ENCODE measurements around the gene AKNA. TPM values are rescaled to one million over a fixed set of nuclear protein-coding genes. Genes with fewer than 3 reads are reported as not detected.

The AKNA gene
- total and polyA plus RNA-seq, 12 donors = 4.8 to 37.3 (median 15.9) TPM

DNA sequence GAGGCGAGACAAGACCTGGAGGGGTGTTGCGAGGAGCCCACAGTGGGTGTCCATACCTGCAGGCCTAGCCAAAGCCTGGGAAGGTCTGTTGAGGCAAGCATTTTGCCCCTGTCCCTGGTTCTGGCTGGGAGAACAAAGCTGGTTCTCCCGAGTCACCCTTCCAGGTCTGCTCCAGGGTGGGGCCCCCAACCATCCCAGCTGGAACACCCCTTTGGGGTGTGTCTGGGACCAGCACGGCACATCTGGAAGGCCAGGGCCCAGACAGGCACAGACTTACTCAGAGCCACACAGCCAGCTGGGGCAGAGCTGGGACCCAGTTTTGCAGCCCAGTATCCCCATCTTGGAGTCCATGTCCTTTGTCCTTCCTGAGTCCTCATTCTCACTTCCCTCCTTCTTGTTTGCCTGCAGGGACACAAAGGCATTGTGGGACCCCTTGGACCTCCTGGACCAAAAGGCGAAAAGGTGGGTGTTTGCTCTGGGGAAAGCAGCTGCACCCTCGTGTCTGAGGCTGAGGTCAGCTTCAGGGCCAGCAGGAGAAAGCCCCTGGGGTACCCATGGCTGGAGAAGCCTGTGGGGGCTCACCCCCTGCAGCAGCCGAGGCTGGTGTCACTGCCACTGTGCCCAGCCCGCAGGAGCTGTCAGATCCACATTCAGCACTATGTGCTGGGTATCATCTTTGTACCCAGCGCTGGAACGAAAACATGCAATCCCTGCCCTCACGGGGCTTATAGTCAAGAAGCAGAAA, 103.3 kb downstream of the AKNA start:
- no peak overlapping the region for H3K4me3 ChIP-seq
- H3K27me3 ChIP-seq = no peaks in the 10 kb centered on the region
- DNase-seq = peak in 2 of 7 donors; percentile 2 to 4
- H3K4me1 ChIP-seq (replicated peaks in 1 of 2) = peaks cover 0 to 21% of the 10 kb centered on the region in 2 donors
- no peaks in the 10 kb centered on the region for H3K36me3 ChIP-seq (replicated peaks in 1 of 2)
- 91 to 96% (median 93%) methylated on average over 9 to 11 of the region's 11 CpGs for whole genome bisulfite sequencing, 4 donors
- H3K27ac ChIP-seq = no peak overlapping the region
- TF ChIP-seq POLR2A (IDR thresholded peaks at IDR 0.05) = no peak
- TF ChIP-seq, protein P1, sequence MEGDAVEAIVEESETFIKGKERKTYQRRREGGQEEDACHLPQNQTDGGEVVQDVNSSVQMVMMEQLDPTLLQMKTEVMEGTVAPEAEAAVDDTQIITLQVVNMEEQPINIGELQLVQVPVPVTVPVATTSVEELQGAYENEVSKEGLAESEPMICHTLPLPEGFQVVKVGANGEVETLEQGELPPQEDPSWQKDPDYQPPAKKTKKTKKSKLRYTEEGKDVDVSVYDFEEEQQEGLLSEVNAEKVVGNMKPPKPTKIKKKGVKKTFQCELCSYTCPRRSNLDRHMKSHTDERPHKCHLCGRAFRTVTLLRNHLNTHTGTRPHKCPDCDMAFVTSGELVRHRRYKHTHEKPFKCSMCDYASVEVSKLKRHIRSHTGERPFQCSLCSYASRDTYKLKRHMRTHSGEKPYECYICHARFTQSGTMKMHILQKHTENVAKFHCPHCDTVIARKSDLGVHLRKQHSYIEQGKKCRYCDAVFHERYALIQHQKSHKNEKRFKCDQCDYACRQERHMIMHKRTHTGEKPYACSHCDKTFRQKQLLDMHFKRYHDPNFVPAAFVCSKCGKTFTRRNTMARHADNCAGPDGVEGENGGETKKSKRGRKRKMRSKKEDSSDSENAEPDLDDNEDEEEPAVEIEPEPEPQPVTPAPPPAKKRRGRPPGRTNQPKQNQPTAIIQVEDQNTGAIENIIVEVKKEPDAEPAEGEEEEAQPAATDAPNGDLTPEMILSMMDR (IDR thresholded peaks at IDR 0.05) = no peak
- intact Hi-C loops (cut with DNase I) = loop anchor here (5.0 kb wide), 3 partner anchors 127 to 197 kb away; partner anchors contain the start of gene COL27A1 (in 1 of the 2)
- H3K9me3 ChIP-seq (replicated peaks in 1 of 3) = no peaks in the 10 kb centered on the region

Other genes with a start within 250 kb of the AKNA start
- 10 to 100 TPM in 5 of 9 donors, 1 to 10 TPM in 4; 3.0 to 28.2 (median 11.1) TPM for gene COL27A1, start 232.4 kb downstream of the AKNA start, total RNA-seq
- gene COL27A1, start 232.4 kb downstream of the AKNA start, polyA plus RNA-seq = 10 to 100 TPM in 2 of 3 donors, 1 to 10 TPM in 1; 3.1 to 99.8 (median 15.9) TPM
- gene ORM1, start 64.9 kb downstream of the AKNA start, total RNA-seq = 10 to 100 TPM in 2 of 9 donors, 1 to 10 TPM in 6, not detected in 1; 2.9 to 26.0 (median 4.6) TPM
- gene ORM1, start 64.9 kb downstream of the AKNA start, polyA plus RNA-seq = 10 to 100 TPM in 2 of 3 donors, 1 to 10 TPM in 1; 3.3 to 24.8 (median 14.3) TPM
- gene ORM2, start 58.1 kb downstream of the AKNA start, total RNA-seq = 1 to 10 TPM in 5 of 9 donors, under 1 TPM in 1, not detected in 3; 0.60 to 6.8 (median 1.8) TPM
- gene ORM2, start 58.1 kb downstream of the AKNA start, polyA plus RNA-seq = 10 to 100 TPM in 1 of 3 donors, 1 to 10 TPM in 1, under 1 TPM in 1; 0.88 to 16.2 (median 1.3) TPM
- 100 to 1,000 TPM in 4 of 9 donors, 10 to 100 TPM in 5; 33.4 to 154 (median 92.7) TPM for gene WHRN, start 117.5 kb upstream of the AKNA start, total RNA-seq
- gene WHRN, start 117.5 kb upstream of the AKNA start, polyA plus RNA-seq = 100 to 1,000 TPM in 2 of 3 donors, 10 to 100 TPM in 1; 34.8 to 359 (median 247) TPM
- gene ATP6V1G1, start 199.8 kb upstream of the AKNA start, total RNA-seq = 100 to 1,000 TPM; 109 to 375 (median 174) TPM
- 100 to 1,000 TPM; 174 to 303 (median 193) TPM for gene ATP6V1G1, start 199.8 kb upstream of the AKNA start, polyA plus RNA-seq
- gene TMEM268, start 223.3 kb upstream of the AKNA start, total RNA-seq = 10 to 100 TPM; 12.8 to 20.5 (median 17.8) TPM
- 10 to 100 TPM in 1 of 3 donors, 1 to 10 TPM in 2; 5.7 to 19.2 (median 6.8) TPM for gene TMEM268, start 223.3 kb upstream of the AKNA start, polyA plus RNA-seq